Measurements from ENCODE around the gene CTAG2. TPM values are rescaled to one million over a fixed set of nuclear protein-coding genes. Genes with fewer than 3 reads are reported as not detected.

Gene CTAG2
- total RNA-seq, 1 experiment from 2014 or later, result not detected

GRCh38 chrX:154655786-154656185, 2.4 kb upstream of the CTAG2 start:
- H3K4me1 Mint-ChIP-seq (ENCODE audit: insufficient read depth, unreplicated experiment), result no peaks in the 10 kb centered on the region
- H3K27ac Mint-ChIP-seq (ENCODE audit: low read depth, unreplicated experiment), result no peak overlapping the region
- BruUV-seq (replicated peaks), result no TSS peak
- H3K27me3 Mint-ChIP-seq (ENCODE audit: insufficient read depth, unreplicated experiment), result no peaks in the 10 kb centered on the region
- TF ChIP-seq, protein P1, sequence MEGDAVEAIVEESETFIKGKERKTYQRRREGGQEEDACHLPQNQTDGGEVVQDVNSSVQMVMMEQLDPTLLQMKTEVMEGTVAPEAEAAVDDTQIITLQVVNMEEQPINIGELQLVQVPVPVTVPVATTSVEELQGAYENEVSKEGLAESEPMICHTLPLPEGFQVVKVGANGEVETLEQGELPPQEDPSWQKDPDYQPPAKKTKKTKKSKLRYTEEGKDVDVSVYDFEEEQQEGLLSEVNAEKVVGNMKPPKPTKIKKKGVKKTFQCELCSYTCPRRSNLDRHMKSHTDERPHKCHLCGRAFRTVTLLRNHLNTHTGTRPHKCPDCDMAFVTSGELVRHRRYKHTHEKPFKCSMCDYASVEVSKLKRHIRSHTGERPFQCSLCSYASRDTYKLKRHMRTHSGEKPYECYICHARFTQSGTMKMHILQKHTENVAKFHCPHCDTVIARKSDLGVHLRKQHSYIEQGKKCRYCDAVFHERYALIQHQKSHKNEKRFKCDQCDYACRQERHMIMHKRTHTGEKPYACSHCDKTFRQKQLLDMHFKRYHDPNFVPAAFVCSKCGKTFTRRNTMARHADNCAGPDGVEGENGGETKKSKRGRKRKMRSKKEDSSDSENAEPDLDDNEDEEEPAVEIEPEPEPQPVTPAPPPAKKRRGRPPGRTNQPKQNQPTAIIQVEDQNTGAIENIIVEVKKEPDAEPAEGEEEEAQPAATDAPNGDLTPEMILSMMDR (IDR thresholded peaks at IDR 0.05; ENCODE audit: unreplicated experiment), result no peak
- ChIA-PET CTCF (no interaction called here), POLR2A (no interaction called here)
- intact Hi-C loops (cut with micrococcal nuclease), result no loop called here
- no peaks in the 10 kb centered on the region for H3K36me3 Mint-ChIP-seq (ENCODE audit: insufficient read depth, unreplicated experiment)
- no peak overlapping the region for H3K4me3 Mint-ChIP-seq (ENCODE audit: unreplicated experiment)
- H3K9me3 Mint-ChIP-seq (ENCODE audit: unreplicated experiment), result no peaks in the 10 kb centered on the region
- DNase-seq (ENCODE audit: unreplicated experiment), result no peak

DNA sequence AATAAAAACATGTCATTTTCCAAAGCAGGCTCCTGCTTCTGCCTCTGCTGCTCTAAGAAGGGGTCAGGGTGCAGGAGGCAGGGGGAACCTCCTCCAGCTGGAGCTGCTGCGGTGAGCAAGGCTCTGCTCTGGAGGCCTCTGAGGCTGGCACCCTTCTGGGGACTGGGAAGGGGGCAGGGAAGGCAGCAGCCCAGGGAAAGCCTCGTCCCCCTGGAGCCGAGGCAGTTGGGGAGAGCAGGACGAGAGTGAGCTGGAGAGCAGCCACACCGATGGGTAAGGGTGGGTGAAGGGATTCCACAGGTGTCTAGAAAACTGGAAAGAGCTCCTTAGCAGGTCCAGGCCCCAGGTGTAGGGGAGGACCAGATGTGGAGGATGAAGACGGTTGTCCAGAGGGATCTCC, 2.0 kb upstream of the CTAG2 start:
- ChIA-PET CTCF (no interaction called here), POLR2A (no interaction called here)
- TF ChIP-seq, protein P1 (IDR thresholded peaks at IDR 0.05; ENCODE audit: unreplicated experiment), result no peak
- Mint-ChIP-seq H3K27ac (ENCODE audit: low read depth, unreplicated experiment) (no peak overlapping the region), H3K4me1 (ENCODE audit: insufficient read depth, unreplicated experiment) (no peaks in the 10 kb centered on the region), H3K27me3 (ENCODE audit: insufficient read depth, unreplicated experiment) (no peaks in the 10 kb centered on the region), H3K36me3 (ENCODE audit: insufficient read depth, unreplicated experiment) (no peaks in the 10 kb centered on the region), H3K4me3 (ENCODE audit: unreplicated experiment) (no peak overlapping the region), H3K9me3 (ENCODE audit: unreplicated experiment) (no peaks in the 10 kb centered on the region)
- BruUV-seq (replicated peaks), result no TSS peak
- intact Hi-C loops (cut with micrococcal nuclease), result no loop called here
- DNase-seq (ENCODE audit: unreplicated experiment), result no peak

DNA sequence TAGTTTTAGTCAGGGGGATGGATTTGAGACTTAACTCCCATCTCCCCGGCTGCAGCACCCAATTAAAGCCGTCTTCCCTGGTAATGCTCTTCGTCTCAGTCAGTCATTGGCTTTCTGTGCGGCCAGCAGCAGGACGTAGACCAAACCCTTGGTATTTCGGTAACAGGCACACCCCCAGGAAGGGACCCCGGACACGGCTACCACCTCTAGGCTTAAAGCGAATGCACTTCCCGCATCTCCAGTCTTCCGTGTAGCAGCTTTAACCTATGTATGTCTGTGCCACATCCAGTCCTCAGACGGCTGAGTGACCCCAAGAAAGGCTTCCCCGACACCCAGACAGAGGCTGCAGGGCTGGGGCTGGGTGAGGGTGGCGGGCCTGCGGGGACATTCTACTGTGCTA, 1.5 kb upstream of the CTAG2 start:
- no peak for DNase-seq (ENCODE audit: unreplicated experiment)

GRCh38 chrX:154654372-154654771, 993 bp upstream of the CTAG2 start:
- no peaks in the 10 kb centered on the region for H3K9me3 Mint-ChIP-seq (ENCODE audit: unreplicated experiment)
- no peaks in the 10 kb centered on the region for H3K4me1 Mint-ChIP-seq (ENCODE audit: insufficient read depth, unreplicated experiment)
- TF ChIP-seq, protein P1 (IDR thresholded peaks at IDR 0.05; ENCODE audit: unreplicated experiment), result no peak
- H3K27ac Mint-ChIP-seq (ENCODE audit: low read depth, unreplicated experiment), result no peak overlapping the region
- H3K27me3 Mint-ChIP-seq (ENCODE audit: insufficient read depth, unreplicated experiment), result peaks cover 8% of the 10 kb centered on the region
- H3K4me3 Mint-ChIP-seq (ENCODE audit: unreplicated experiment), result no peak overlapping the region
- CTCF ChIA-PET, result no interaction called here
- no TSS peak for BruUV-seq (replicated peaks)
- DNase-seq (ENCODE audit: unreplicated experiment), result no peak
- intact Hi-C loops (cut with micrococcal nuclease), result no loop called here
- H3K36me3 Mint-ChIP-seq (ENCODE audit: insufficient read depth, unreplicated experiment), result no peaks in the 10 kb centered on the region
- POLR2A ChIA-PET, result no interaction called here

More for the DNA sequence above, 1.5 kb upstream of the CTAG2 start:
- Mint-ChIP-seq H3K4me1 (ENCODE audit: insufficient read depth, unreplicated experiment) (no peaks in the 10 kb centered on the region), H3K27me3 (ENCODE audit: insufficient read depth, unreplicated experiment) (peaks cover 3% of the 10 kb centered on the region), H3K36me3 (ENCODE audit: insufficient read depth, unreplicated experiment) (no peaks in the 10 kb centered on the region), H3K4me3 (ENCODE audit: unreplicated experiment) (no peak overlapping the region), H3K27ac (ENCODE audit: low read depth, unreplicated experiment) (no peak overlapping the region), H3K9me3 (ENCODE audit: unreplicated experiment) (no peaks in the 10 kb centered on the region)
- TF ChIP-seq, protein P1 (IDR thresholded peaks at IDR 0.05; ENCODE audit: unreplicated experiment), result no peak
- ChIA-PET CTCF (no interaction called here), POLR2A (no interaction called here)
- intact Hi-C loops (cut with micrococcal nuclease), result no loop called here
- no TSS peak for BruUV-seq (replicated peaks)
